Liver (tissue), 9 donors: Measurements from ENCODE around the gene ADAMTS19. TPM values are rescaled to one million over a fixed set of nuclear protein-coding genes. Genes with fewer than 3 reads are reported as not detected.

Experiments
- DNase-seq: peaks from one replicate; pipeline ENCODE4 v3.0.0-alpha.2; 2017; ENCODE audit warnings: low spot score
- H3K27ac ChIP-seq, 2 donors: one replicate each; pipeline ENCODE4 v1.7.0; 2013; ENCODE audit warnings: inconsistent platforms in 2 of 2, low read length in 2 of 2, control low read depth in 1 of 2, low read depth in 1 of 2, mild to moderate bottlenecking in 1 of 2
- H3K27me3 ChIP-seq, 4 donors: one replicate each; pipeline versions ENCODE4 v1.6.1 to v1.7.0; 2013; ENCODE audit warnings: low read length in 3 of 4, inconsistent platforms in 1 of 4, mild to moderate bottlenecking in 1 of 4, moderate library complexity in 1 of 4; ENCODE audit not compliant: control insufficient read depth in 4 of 4, insufficient read depth in 4 of 4
- H3K36me3 ChIP-seq, 4 donors: one replicate each; pipeline versions ENCODE4 v1.6.1 to v1.7.0; 2013; ENCODE audit warnings: low read length in 3 of 4, mild to moderate bottlenecking in 3 of 4, low read depth in 1 of 4, moderate library complexity in 1 of 4; ENCODE audit not compliant: control insufficient read depth in 4 of 4, insufficient read depth in 3 of 4
- H3K4me1 ChIP-seq, 4 donors: one replicate each; pipeline versions ENCODE4 v1.6.1 to v1.7.0; 2013; ENCODE audit warnings: low read length in 3 of 4, mild to moderate bottlenecking in 3 of 4, moderate library complexity in 1 of 4; ENCODE audit not compliant: control insufficient read depth in 4 of 4, insufficient read depth in 4 of 4
- H3K4me3 ChIP-seq, 3 donors: one replicate each; pipeline versions ENCODE4 v1.6.1 to v1.7.0; 2013; ENCODE audit warnings: low read length in 3 of 3, control low read depth in 1 of 3, low read depth in 1 of 3, mild to moderate bottlenecking in 1 of 3
- H3K9ac ChIP-seq, 2 donors: one replicate each; pipeline ENCODE4 v1.7.0; 2013; ENCODE audit warnings: low read length in 2 of 2, mild to moderate bottlenecking in 2 of 2, moderate library complexity in 2 of 2, control low read depth in 1 of 2, low read depth in 1 of 2
- H3K9me3 ChIP-seq, 4 donors: one replicate each; pipeline versions ENCODE4 v1.6.1 to v1.7.0; 2013; ENCODE audit warnings: low read length in 3 of 4; ENCODE audit not compliant: control insufficient read depth in 4 of 4
- ATF3 ChIP-seq: IDR thresholded peaks from 2 replicates; pipeline ENCODE4 v1.6.1; 2016; ENCODE audit warnings: antibody characterized with exemption
- CTCF ChIP-seq: fragments of 150-350 bp; IDR thresholded peaks from 2 replicates; pipeline ENCODE4 v1.5.1; 2017; ENCODE audit warnings: improper control_type of control experiment, low read depth, low read length; ENCODE audit not compliant: missing input control
- EGR1 ChIP-seq, 2 donors: IDR thresholded peaks; 2 replicates each; pipeline ENCODE4 v1.6.1; 2016 to 2018; ENCODE audit warnings: antibody characterized with exemption in 2 of 2, low read depth in 2 of 2
- FOXA1 ChIP-seq: IDR thresholded peaks from 2 replicates; pipeline ENCODE4 v1.6.1; 2016; ENCODE audit warnings: antibody characterized with exemption
- FOXA2 ChIP-seq: IDR thresholded peaks from 2 replicates; pipeline ENCODE4 v1.6.1; 2016; ENCODE audit warnings: antibody characterized with exemption
- GABPA ChIP-seq, 2 donors: IDR thresholded peaks in 1 of 2; conservative IDR thresholded peaks in 1 of 2; 2 replicates each; pipeline ENCODE4 v1.6.1; 2016; ENCODE audit warnings: antibody characterized with exemption in 2 of 2, mild to moderate bottlenecking in 1 of 2, moderate library complexity in 1 of 2
- HNF4A ChIP-seq, 2 donors: conservative IDR thresholded peaks; 2 replicates each; pipeline ENCODE4 v1.6.1; 2016; ENCODE audit warnings: antibody characterized with exemption in 2 of 2, mild to moderate bottlenecking in 2 of 2
- JUND ChIP-seq, 2 donors: IDR thresholded peaks; 2 replicates each; pipeline ENCODE4 v1.6.1; 2016; ENCODE audit warnings: antibody characterized with exemption in 2 of 2
- MAX ChIP-seq: IDR thresholded peaks from 2 replicates; pipeline ENCODE4 v1.6.1; 2016; ENCODE audit warnings: antibody characterized with exemption
- NR2F2 ChIP-seq: IDR thresholded peaks from 2 replicates; pipeline ENCODE4 v1.6.1; 2016; ENCODE audit warnings: antibody characterized with exemption
- RAD21 ChIP-seq, 2 donors: IDR thresholded peaks; 2 replicates each; pipeline ENCODE4 v1.6.1; 2016; ENCODE audit warnings: antibody characterized with exemption in 2 of 2, mild to moderate bottlenecking in 2 of 2
- RXRA ChIP-seq, 2 donors: IDR thresholded peaks; 2 replicates each; pipeline ENCODE4 v1.6.1; 2017 to 2018; ENCODE audit warnings: antibody characterized with exemption in 2 of 2, mild to moderate bottlenecking in 1 of 2
- SP1 ChIP-seq: IDR thresholded peaks from 2 replicates; pipeline ENCODE4 v1.6.1; 2018; ENCODE audit warnings: antibody characterized with exemption, mild to moderate bottlenecking
- TAF1 ChIP-seq: conservative IDR thresholded peaks from 2 replicates; pipeline ENCODE4 v1.6.1; 2016; ENCODE audit warnings: antibody characterized with exemption, mild to moderate bottlenecking
- YY1 ChIP-seq: IDR thresholded peaks from 2 replicates; pipeline ENCODE4 v1.6.1; 2016; ENCODE audit warnings: antibody characterized with exemption, mild to moderate bottlenecking
- ZBTB33 ChIP-seq: IDR thresholded peaks from 2 replicates; pipeline ENCODE4 v1.6.1; 2016; ENCODE audit warnings: antibody characterized with exemption
- WGBS: extraction: QIAGEN DNeasy Blood & Tissue Kit; methylation state at CpG from one replicate; pipeline ENCODE4 v1.1.7; 2013; 5-methylcytosine and 5-hydroxymethylcytosine counted together
- polyA plus RNA-seq, 2 donors: library from polyadenylated mRNA; stranded (reverse) in 1 of 2; unstranded in 1 of 2; fragments of 200-250 nt in 1 of 2; fragments of >200 nt in 1 of 2; fragmentation: Nextera tagmentation in 1 of 2; extraction: Ambion mirVana in 1 of 2; gene quantifications; one replicate each; pipeline versions ENCODE4 v1.2.1 to v1.2.3, GENCODE V29; 2013 to 2015
- total RNA-seq, 2 donors: library from RNA; depleted of rRNA; stranded (reverse); fragments of >200 nt; gene quantifications; one replicate each; pipeline ENCODE4 v1.2.3, GENCODE V29; 2014
- donor health status: healthy.
- donor health status: healthy.
- donor health status: healthy.
- donor health status: healthy.
- donor health status: healthy.

The ADAMTS19 gene
- total and polyA plus RNA-seq, 4 donors, result 0.09 TPM; not detected in 3

- H3K27me3 ChIP-seq, result peaks cover 0 to 13% (median 6%) of the 10 kb centered on the region in 4 donors
- TF ChIP-seq JUND (IDR thresholded peaks at IDR 0.05) (no peak), TAF1 (no peak), GABPA (IDR thresholded peaks at IDR 0.05 in 1 of 2, conservative IDR thresholded peaks at IDR 0.05 in 1 of 2) (no peak), YY1 (no peak), EGR1 (IDR thresholded peaks at IDR 0.05; ENCODE audit: low read depth in 2 of 2) (no peak), CTCF (no peak), MAX (no peak), NR2F2 (no peak), FOXA2 (no peak), RXRA (IDR thresholded peaks at IDR 0.05) (no peak), RAD21 (IDR thresholded peaks at IDR 0.05) (no peak), SP1 (no peak)
- H3K36me3 ChIP-seq, result no peaks in the 10 kb centered on the region
- 13% methylated on average over 11 of the region's 11 CpGs for WGBS
- H3K4me1 ChIP-seq, result peaks cover 6 to 23% (median 17%) of the 10 kb centered on the region in 4 donors
- no peak for DNase-seq
- peak overlapping the region in 1 of 3 donors; percentile 39 for H3K4me3 ChIP-seq
- H3K9me3 ChIP-seq, result no peaks in the 10 kb centered on the region
- H3K9ac ChIP-seq, result no peak overlapping the region
- no peak overlapping the region for H3K27ac ChIP-seq
Observed at GRCh38 chr5:129459450-129459776, 685 bp upstream of the ADAMTS19 start.

GRCh38 chr5:129460672-129460935 lies 506 bp downstream of the ADAMTS19 start:
- Histone ChIP-seq H3K9ac (no peak overlapping the region), H3K27ac (no peak overlapping the region)

More at GRCh38 chr5:129460672-129460935, 506 bp downstream of the ADAMTS19 start:
- 1% methylated on average over 10 of the region's 10 CpGs for WGBS
- H3K27me3 ChIP-seq, result peaks cover 0 to 13% (median 6%) of the 10 kb centered on the region in 4 donors
- no peaks in the 10 kb centered on the region for H3K36me3 ChIP-seq
- H3K4me3 ChIP-seq, result peak overlapping the region in 2 of 3 donors; percentile 24 to 39
- no peak for DNase-seq
- peaks cover 6 to 23% (median 17%) of the 10 kb centered on the region in 4 donors for H3K4me1 ChIP-seq
- TF ChIP-seq CTCF (no peak), YY1 (no peak), GABPA (IDR thresholded peaks at IDR 0.05 in 1 of 2, conservative IDR thresholded peaks at IDR 0.05 in 1 of 2) (no peak), ZBTB33 (no peak), HNF4A (conservative IDR thresholded peaks at IDR 0.05) (no peak), EGR1 (IDR thresholded peaks at IDR 0.05; ENCODE audit: low read depth in 2 of 2) (no peak), NR2F2 (no peak), RXRA (IDR thresholded peaks at IDR 0.05) (no peak), FOXA1 (no peak), ATF3 (no peak)
- H3K9me3 ChIP-seq, result no peaks in the 10 kb centered on the region
